SIG-M5 treated with dmso at 0.1 percent for 504 hours (cell line): ENCODE measurements around the gene ENO3.
A peak's percentile ranks its signal among the peaks of the same experiment; 100 is the strongest.

Experiments used
- DNase-seq: peaks from one replicate; lab custom pipeline; 2025; ENCODE audit not compliant: unreplicated experiment; lab: John Stamatoyannopoulos, UW

ENO3 gene

GRCh38 chr17:4949321-4950074 lies 1.4 kb upstream of the ENO3 start:
- DNase-seq = peak; percentile 70

- DNase-seq = peak; percentile 34
These were observed 709 bp upstream of the ENO3 start for GRCh38 chr17:4950075-4950745.

- DNase-seq = no peak
These were observed 567 bp downstream of the ENO3 start for GRCh38 chr17:4951486-4951885.

GRCh38 chr17:4953451-4953961 lies 2.6 kb downstream of the ENO3 start:
- no peak for DNase-seq

- no peak for DNase-seq
These were observed 4.2 kb downstream of the ENO3 start for GRCh38 chr17:4955091-4955490.

GRCh38 chr17:4956493-4957061 lies 5.7 kb downstream of the ENO3 start:
- no peak for DNase-seq

GRCh38 chr17:4958102-4958501 lies 7.2 kb downstream of the ENO3 start:
- no peak for DNase-seq

- DNase-seq = no peak
These were observed 8.5 kb downstream of the ENO3 start for GRCh38 chr17:4959261-4959965.

GRCh38 chr17:4960279-4960922 lies 9.5 kb downstream of the ENO3 start:
- no peak for DNase-seq

GRCh38 chr17:4965311-4965986 lies 14.5 kb downstream of the ENO3 start:
- DNase-seq = no peak

- peak; percentile 100 for DNase-seq
These were observed 16.1 kb downstream of the ENO3 start for GRCh38 chr17:4966844-4967538.

GRCh38 chr17:4967539-4968485 lies 16.9 kb downstream of the ENO3 start, which contains the start of gene SPAG7:
SPAG7 (minus strand) TSS chr17:4967817; CDS start chr17:4967804, 13 bp downstream.
- DNase-seq = peak; percentile 94

- DNase-seq = no peak
These were observed 17.6 kb downstream of the ENO3 start for GRCh38 chr17:4968486-4969046.

GRCh38 chr17:4969047-4969550 lies 18.2 kb downstream of the ENO3 start:
- DNase-seq = peak; percentile 84

GRCh38 chr17:4969551-4970173 lies 18.7 kb downstream of the ENO3 start:
- no peak for DNase-seq

- DNase-seq = no peak
These were observed 19.4 kb downstream of the ENO3 start for GRCh38 chr17:4970273-4970672.

- no peak for DNase-seq
These were observed 20.9 kb downstream of the ENO3 start for GRCh38 chr17:4971826-4972225.

- no peak for DNase-seq
These were observed 21.4 kb downstream of the ENO3 start for GRCh38 chr17:4972322-4972721.
